GM19238 (cell line): ENCODE measurements around the gene ABCC1.
"Not testable (repeated sequence)": the region's sequence is repeated elsewhere in the genome, so short reads cannot be mapped to it uniquely, and the experiment has no call there.

ENCODE experiments used
- DNase-seq: peaks from one replicate; pipeline ENCODE4 v3.0.0; 2011; ENCODE audit warnings: low spot score; ENCODE audit not compliant: insufficient read length

The ABCC1 gene

DNA sequence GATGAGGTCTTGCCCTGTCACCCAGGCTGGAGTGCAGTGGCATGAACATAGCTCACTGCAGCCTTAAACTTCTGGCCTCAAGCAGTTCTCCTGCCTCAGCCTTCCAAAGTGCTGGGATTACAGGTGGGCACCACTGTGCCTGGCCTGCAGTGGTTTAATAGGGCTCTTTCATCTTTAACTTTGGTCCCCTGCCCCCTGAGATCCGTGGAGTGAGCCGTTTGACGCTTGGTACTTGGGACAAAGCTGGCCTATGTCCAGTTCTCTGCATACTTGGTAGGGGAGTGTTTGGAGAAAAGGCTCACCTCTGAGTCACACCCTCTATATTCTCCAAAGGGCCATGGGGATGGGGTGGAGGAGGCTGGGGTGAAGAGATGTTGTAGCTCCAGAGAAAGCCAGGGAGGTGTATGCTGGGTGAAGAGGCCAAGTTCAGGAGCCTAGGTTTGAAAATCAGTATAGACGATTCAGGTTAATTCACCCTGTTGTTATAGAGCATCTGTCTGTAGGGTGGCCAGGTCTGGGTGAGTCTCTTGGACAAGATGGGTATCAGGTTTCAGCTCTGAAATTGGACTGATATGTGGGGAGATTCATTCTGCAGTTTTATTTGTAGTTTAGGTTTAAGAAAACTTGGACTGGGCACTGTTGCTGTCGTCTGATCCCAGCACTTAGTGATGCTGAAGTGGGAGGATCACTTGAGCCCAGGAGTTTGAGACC lies 17.6 kb downstream of the ABCC1 start:
- DNase-seq: no peak

DNA sequence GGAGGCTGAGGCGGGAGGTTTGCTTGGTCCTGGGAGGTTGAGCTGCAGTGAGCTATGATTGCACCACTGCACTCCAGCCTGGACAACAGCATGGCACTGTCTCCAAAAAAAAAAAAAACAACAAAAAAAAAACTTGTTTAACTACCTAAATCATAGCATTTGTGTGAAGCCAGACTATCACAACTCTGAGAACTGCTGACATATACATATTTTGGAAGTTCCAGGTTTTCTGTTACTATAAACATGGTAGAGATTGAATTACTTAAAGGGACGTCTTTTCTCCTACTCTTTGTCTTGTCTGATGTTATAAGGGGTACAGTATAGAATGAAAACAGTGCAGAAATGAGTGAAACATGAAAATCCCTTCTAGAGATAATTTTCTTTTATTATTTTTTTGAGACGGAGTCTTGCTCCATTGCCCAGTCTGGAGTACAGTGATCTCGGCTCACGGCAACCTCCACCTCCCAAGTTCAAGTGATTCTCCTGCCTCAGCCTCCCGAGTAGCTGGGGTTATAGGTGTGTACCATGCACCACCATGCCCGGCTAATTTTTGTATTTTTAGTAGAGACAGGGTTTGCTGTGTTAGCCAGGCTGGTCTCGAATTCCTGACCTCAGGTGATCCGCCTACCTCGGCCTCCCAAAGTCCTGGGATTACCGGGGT lies 18.4 kb downstream of the ABCC1 start:
- no peak for DNase-seq

DNA sequence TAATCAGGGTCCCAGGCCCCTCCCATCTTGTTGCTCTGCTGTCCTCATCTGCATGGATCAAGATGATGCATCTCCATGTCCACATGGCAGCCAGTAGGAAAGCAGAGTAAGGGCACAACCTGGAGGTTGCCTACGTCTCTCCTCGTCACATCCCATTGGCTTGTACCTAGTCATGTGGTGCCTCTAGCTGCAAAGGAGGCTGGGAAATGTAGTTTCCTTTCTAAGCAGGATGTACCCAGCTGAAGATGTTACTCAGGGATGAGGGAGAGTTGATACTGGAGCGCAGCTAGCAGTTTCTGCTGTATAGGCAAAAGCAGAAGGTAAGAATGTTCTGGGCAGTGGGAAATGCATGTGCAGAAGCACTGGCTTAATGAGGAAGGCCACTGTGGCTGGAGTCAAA lies 20.8 kb downstream of the ABCC1 start:
- no peak for DNase-seq

DNA sequence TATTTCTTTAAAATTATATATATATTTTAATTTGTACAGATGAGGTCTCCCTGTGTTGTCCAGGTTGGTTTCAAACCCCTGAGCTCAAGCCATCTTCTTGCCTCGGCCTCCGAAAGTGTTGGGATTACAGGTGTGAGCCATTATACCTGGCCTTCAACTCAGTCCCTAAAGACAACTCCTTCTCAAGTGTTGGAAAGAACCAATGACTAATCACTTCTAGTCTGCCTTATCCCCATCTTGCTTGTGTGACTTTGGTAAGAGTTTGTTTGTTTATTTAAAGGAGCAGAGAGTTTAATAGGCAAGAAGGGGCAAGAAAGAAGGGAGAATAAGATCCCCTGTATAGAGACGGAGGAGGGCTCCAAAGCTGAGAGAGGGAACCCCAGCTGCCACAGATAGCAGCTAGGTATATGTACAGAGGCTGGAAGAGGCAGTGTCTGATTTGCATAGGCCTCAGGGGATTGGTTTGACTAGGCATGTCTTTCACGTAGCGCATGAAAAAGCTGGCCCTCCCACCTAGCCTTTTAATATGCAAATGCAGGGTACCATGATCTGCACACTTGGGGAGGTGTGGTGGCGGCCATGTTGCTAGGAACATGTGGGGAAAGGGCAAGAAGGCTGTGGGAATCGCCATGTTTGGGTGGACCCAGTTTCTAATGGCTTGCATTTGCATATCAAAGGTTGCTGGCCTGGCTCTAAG lies 21.5 kb downstream of the ABCC1 start:
- no peak for DNase-seq

DNA sequence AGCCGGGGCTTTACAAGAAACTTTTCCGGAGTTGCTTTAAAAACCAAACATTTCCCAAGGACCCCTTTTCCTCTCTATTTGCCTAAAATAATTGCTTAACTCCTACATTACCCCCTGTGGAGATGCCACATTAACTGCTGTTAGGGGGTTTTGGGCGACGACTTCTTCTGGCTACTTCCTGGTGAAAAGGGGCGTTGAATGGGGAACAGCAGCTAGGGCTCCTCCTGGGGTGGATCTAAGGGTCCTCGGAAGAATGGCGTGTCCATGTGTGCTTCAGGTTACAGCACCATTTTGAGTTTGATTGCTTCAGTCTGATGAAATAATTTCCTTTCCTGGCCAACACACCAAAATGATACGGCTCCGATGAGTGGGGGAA lies 22.0 kb downstream of the ABCC1 start:
- DNase-seq: no peak

DNA sequence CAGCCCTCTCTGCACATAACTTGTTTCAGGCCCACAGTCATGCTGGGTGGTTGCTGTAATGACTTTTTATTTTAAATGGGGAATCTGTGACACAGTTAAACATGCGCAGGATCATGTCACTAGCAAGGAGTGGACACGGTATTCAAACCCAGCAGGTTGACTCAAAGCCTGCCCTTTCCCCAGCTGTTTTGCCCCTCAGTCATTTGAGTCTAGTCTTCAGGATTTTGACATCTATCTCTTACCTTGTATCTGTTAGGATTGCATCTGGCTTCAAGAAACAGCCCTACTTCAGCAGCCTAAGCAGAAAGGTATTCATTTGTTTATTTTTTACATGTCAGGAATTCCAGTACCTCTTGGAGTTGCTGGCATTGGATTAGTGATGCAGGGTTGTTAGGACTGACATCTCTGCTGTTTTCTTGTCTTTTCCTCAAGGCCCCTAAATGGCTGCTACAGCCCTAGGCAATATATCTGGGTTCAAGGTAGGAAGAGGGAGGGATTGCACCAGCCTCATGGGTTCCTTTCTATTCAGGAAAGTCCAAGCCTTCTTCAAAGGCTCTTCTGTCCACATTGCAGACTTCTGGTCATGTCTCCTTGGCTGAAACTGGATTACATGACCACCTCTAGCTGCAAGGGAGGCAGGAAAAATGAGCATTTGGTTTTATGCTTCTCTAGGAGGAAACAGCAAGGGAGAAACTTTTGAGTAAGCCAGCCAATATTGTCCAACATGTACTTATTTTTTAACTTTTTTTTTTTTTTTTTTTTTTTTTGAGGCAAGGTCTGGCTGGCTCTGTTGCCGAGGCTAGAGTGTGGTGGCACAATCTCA lies 22.8 kb downstream of the ABCC1 start:
- DNase-seq: no peak

DNA sequence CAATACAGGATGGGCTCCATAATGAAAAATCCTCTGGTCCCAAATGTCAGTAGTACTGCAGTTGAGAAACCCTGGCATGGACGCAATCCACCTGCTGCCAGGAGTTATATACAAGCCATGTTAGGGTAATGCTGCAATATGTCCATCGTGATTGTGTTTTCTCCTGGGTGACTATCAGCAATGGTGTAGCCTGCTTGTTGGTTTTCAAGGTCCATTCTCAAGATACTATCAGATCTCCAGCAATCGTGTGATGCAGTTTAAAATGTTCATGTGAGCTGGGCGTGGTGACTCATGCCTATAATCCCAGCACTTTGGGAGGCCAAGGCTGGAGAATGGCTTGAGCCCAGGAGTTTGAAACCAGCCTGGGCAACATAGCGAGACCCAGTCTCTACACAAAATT lies 24.0 kb downstream of the ABCC1 start:
- DNase-seq: no peak

DNA sequence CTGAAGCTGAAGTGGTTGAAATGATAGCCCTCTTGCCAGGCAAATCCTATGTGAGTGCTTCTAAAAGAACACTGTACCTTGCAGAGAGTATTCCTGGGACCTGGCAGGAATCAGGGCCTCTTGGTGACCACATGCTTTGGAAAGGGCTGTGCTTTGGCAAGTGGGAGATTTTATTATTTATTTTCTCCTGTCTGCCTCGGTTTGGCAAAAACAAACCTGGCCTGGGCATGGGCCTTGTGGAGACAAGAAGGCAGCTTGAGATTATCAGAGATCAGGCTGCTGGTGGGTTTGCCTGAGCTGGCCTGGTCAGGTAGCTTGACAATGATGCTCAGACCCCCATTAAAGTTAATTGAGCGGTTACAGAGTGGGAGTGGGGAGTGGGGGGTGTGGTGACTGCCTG lies 24.6 kb downstream of the ABCC1 start:
- DNase-seq: no peak

DNA sequence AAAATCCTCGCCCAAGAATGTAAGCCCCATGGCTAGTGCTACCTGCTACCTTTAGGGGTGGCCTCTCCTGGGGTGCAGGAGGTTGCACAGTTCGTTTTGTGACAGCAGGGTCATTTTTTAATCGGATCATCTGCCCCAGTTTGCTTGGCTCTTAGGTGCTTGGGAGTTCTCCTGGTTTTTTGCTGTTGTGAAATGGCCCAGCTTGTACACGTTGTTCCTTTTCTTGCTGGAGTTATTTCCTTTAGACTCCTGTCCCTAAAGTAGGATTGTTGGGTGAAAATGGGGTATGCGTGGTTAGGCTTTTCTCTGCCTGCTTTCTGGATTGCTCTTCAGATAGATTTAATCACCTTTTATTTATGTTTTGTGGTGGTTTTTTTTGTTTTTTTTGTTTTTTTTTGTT lies 25.8 kb downstream of the ABCC1 start:
- no peak for DNase-seq

DNA sequence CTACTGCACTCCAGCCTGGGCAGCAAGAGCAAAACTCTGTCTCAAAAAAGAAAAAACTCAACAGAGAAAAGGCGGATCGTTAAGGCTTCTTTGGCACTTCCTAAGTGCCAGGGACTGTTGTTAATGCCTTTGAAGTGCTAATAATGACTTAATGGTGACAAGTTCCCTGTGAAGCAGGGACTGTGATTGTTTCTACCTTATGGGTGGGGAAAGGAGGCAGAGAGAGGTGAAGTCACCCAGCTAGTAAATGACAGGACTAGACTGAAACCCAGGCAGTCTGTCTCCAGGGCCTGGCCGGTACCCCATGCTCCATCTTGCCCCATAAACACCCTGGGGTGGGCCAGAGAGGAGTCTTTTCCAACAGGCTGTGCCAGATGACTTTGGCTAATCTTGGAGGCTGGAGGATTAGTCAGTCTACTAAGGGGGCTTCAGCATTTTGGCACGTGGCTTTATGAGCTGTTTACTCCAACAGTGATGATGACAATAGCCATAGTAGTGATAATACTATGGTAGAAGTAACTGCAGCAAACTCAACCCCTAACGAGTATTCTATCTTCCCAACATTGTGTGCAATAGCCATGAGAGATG lies 26.9 kb downstream of the ABCC1 start:
- no peak for DNase-seq

DNA sequence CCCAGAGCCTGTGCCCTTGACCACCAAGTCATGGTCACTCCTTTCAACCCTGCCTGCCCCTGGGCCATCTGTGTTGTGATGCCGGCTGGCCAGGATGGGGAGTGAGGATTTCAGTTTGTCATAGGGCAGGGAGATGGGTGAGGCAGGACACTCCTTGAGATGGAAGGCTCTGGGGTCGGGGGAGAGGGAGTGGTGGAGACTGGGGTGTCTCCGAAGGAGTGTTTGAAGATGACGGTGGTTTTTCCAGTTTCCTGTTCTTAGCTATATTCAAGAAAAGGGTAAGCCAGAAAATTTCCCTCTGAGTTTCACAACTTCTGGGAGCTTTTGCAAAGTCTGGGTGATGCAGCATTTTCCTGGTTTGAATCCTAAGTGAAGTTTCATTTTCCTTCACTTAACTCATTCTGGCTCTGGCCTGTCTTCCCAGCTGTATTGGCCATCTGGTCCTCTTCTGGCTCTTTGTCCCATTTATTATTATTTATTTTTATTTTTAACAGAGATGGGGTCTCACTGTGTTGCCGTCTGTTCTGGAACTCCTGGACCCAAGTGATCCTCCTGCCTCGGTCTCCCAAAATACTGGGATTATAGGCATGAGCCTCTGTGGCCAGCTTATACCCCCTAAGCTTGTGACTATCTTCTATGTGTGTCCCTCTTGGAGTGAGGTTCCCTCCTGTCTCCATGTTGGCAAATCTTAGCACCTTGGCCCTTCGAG lies 27.7 kb downstream of the ABCC1 start:
- DNase-seq: no peak

DNA sequence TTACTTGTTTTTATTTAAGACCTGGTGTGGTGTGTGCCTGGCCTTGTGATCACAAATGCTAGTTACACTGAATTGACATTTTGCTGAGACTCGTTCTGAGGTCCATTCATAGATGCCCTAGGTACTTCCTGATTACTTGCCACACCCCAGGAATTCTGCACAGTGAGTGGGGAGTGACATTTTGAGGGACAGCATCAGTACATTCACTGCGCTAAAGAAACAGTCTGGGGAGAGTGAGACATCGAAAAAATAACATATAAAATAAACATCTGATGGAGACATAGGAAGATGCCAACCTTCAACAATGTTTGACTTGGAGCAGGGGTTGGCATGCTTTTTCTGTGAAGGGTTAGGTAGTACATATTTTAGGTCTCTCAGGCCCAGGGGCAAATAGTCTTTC lies 30.4 kb downstream of the ABCC1 start:
- DNase-seq: no peak

DNA sequence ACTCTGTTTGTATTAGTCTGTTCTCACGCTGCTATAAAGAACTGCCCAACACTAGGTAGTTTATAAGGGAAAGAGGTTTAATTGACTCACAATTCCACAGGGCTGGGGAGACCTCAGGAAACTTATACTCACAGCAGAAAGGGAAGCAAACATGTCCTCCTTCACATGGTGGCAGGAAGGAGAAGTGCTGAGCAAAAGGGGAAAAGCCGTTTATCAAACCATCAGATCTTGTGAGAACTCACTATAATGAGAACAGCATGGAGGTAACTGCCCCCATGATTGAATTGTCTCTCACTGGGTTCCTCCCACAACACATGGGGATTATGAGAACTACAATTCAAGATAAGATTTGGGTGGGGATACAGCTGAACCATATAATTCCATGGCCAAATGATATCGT lies 30.9 kb downstream of the ABCC1 start:
- no peak for DNase-seq

DNA sequence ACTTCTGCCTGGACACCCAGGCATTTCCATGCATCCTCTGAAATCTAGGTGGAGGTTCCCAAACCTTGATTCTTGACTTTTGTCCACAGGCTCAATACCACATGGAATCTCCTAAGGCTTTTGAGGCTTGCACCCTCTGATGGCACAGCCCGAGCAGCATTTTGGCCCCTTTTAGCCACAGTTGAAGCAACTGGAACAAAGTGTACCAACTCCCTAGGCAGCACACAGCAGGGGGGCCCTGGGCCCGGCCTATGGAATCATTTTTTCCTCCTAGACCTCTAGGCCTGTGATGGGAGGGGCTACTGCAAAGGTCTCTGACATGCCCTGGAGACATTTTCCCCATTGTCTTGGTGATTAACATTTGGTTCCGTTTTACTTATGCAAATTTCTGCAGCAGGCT lies 32.0 kb downstream of the ABCC1 start:
- DNase-seq: no peak

DNA sequence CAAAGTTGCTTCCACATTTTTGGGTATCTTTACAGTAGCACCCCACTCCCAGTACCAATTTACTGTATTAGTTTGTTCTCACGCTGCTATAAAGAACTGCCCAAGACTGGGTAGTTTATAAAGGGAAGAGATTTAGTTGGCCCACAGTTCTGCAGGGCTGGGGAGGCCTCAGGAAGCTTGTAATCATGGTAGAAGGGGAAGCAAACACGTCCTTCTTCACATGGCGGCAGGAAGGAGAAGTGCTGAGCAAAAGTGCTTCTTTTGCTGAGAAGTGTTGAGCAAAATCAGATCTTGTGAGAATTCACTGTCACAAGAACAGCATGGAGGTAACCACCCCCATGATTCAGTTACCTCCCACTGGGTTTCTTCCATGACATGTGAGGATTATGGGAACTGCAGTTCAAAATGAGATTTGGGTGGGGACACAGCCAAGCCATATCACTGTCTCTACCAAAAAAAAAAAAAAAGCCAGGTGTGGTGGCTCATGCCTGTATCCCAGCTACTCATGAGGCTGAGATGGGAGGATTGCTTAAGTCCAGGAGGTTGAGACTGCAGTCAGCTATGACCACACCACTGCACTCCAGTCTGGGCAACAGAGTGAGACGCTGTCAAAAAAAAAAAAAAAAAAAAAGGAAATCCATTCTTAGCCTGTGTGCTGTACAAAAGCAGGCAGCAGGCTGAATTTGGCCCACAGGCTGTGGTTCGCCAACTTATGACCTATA lies 32.9 kb downstream of the ABCC1 start:
- not testable (repeated sequence) for DNase-seq

DNA sequence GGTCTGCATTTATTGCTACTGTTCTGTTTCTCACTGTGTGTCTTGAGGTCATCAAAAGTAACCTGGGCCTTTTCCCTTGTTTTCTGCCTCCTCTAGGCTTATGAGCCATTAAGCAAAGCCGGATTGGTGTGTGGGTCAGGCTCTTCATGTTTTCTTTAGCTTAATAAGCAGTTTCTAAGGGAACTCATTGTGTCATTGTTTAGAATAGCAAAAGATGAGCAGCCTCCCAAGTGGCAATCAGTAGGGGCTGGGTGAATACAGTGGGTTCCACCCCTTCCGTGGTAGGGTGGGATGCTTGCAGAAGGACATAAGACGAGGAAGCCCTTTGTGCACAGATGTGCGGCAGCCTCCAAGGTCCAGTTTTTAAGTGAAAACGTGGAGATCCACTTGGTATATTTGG lies 34.5 kb downstream of the ABCC1 start:
- DNase-seq: no peak

DNA sequence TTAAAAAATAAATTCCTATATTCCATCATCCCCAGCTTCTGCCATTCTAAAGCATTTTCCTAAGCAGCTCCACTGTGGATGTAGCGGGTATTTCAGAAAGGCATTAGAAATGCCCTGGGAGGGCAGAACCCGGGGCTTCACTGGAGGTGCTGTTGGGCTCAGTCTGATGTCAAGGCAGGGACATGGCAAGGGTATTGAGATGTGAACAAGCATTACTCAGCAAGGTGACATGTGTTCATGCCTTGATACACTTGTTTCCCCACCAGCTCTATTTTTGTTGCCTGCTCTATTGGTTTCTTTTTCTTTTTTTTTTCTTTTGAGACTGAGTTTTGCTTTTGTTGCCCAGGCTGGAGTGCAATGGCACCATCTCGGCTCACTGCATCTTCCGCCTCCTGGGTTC lies 35.7 kb downstream of the ABCC1 start:
- no peak for DNase-seq

DNA sequence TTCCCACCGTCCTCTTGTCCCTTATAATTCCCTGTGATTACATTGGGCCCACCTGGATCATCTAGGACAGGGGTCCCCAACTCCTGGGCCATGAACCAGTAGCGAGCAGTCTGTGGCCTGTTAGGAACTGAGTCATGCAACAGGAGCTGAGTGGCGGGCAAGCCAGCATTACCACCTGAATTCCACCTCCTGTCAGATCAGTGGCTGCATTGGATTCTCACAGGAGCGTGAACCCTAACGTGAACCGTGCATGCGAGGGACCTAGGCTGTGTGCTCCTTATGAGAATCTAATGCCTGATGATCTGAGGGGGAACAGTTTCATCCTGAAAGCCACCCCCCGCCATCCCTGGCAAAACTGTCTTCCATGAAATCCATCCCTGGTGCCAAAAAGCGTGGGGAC lies 36.8 kb downstream of the ABCC1 start:
- DNase-seq: no peak

DNA sequence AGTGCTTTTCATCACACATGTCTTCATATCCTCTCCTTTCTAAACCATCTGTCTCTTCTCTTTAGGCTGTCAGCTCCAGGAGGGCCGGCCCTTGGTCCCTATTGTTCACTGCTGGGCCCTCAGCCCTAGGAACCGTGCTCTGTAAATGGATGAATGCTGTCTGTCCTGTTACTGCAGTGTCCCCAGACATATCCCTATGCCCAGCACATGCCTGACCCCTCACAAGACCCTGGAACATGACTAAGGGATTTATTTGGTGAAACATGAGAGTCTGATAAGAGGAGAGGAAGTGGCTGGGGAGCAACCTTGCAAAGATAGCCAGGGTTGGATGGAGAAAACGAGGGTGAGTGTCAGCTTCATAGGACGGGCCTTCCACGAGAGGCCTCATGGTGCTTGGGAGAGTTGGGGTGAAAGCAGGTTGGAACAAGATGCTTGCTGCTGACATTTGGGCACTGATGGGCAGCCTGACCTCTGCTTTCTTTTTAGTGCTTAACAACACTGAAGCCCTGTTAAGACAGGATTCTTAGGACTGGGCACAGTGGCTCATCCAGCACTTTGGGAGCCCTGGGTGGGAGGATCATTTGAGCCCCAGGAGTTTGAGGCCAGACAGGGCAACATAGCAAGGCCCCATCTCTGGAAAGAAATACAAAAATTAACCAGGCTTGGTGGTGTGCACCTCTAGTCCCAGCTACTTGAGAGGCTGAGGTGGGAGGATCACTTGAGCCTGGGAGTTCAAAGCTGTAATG lies 39.0 kb downstream of the ABCC1 start:
- no peak for DNase-seq

DNA sequence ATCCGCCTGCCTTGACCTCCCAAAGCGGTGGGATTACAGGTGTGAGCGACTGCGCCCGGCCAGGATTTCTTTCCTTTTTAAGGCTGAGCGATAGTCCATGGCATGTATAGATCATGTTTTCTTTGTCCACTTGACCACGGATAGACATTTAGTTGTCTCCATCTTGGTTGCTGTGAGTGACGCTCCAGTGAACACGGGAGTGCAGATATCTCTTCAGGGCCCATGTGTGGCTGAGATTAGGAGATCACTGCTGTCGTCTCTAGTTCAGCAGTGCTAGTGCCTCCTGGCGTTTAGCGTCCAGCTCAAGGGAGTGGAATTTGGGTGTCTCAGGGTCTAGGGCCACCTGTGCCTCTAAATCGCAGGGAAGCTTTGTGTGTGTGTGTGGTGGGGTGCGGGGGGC lies 41.5 kb downstream of the ABCC1 start:
- no peak for DNase-seq
